SU-DHL-6 (cell line): ENCODE results near the gene GARNL3.

Experiments
- H2AFZ ChIP-seq: fragments of 200-600 bp; sonication (generic); 2 replicates; pipeline ENCODE4 v1.6.1; 2014; ENCODE audit warnings: low read depth, mild to moderate bottlenecking, moderate library complexity, mixed read lengths, antibody characterized with exemption, low read length; ENCODE audit not compliant: severe bottlenecking
- H3F3A ChIP-seq: fragments of 200-600 bp; shearing (Covaris generic); 2 replicates; pipeline ENCODE4 v1.6.0; 2016; ENCODE audit warnings: antibody characterized with exemption, mild to moderate bottlenecking; ENCODE audit not compliant: insufficient read depth
- H3K27ac ChIP-seq: fragments of 200-600 bp; sonication (generic); 2 replicates; pipeline ENCODE4 v1.5.1; 2016; ENCODE audit warnings: low read depth, mild to moderate bottlenecking, low read length, moderate library complexity, mixed read lengths
- H3K27me3 ChIP-seq: fragments of 200-600 bp; sonication (generic), shearing (Covaris generic); 2 replicates; pipeline ENCODE4 v1.6.0; 2014; ENCODE audit warnings: mild to moderate bottlenecking, low read length
- H3K36me3 ChIP-seq: fragments of 200-600 bp; sonication (generic); 2 replicates; pipeline ENCODE4 v1.6.1; 2014; ENCODE audit warnings: mild to moderate bottlenecking, low read length, mixed read lengths
- H3K4me2 ChIP-seq: fragments of 300-600, 200-600 bp; shearing (Covaris generic), sonication (generic); 2 replicates; pipeline ENCODE4 v1.6.0; 2014; ENCODE audit warnings: low read length, low read depth, mild to moderate bottlenecking; ENCODE audit not compliant: poor library complexity, severe bottlenecking
- H3K4me3 ChIP-seq: fragments of 200-600 bp; sonication (generic); 2 replicates; pipeline ENCODE4 v1.5.1; 2014; ENCODE audit warnings: antibody characterized with exemption, low read length, mild to moderate bottlenecking, mixed read lengths; ENCODE audit not compliant: insufficient read depth, poor library complexity, severe bottlenecking
- H3K79me2 ChIP-seq: fragments of 200-600 bp; sonication (generic); 2 replicates; pipeline ENCODE4 v1.6.1; 2014; ENCODE audit warnings: mild to moderate bottlenecking, low read length, moderate library complexity; ENCODE audit not compliant: insufficient read depth
- H3K9ac ChIP-seq: fragments of 200-600 bp; sonication (generic); 2 replicates; pipeline ENCODE4 v1.7.0; 2014; ENCODE audit warnings: mild to moderate bottlenecking, low read length
- H3K9me2 ChIP-seq: fragments of 200-600 bp; sonication (generic); replicated peaks from 2 replicates; pipeline ENCODE4 v1.6.1; 2014; ENCODE audit warnings: low read length; ENCODE audit not compliant: insufficient read depth
- H3K9me3 ChIP-seq: fragments of 200-600 bp; sonication (generic); 2 replicates; pipeline ENCODE4 v1.6.1; 2014; ENCODE audit warnings: low read length, mixed read lengths; ENCODE audit not compliant: insufficient read depth
- H4K20me1 ChIP-seq: fragments of 200-600 bp; sonication (generic); 2 replicates; pipeline ENCODE4 v1.6.1; 2014; ENCODE audit warnings: low read depth, mild to moderate bottlenecking, antibody characterized with exemption, low read length, moderate library complexity, mixed read lengths
- CTCF ChIP-seq: fragments of 200-600 bp; sonication (generic); IDR thresholded peaks from one replicate; pipeline ENCODE4 v1.5.1; 2017; ENCODE audit warnings: antibody characterized with exemption, mild to moderate bottlenecking, low read length, moderate library complexity; ENCODE audit not compliant: insufficient read depth, poor library complexity, severe bottlenecking
- EZH2phosphoT487 ChIP-seq: fragments of 200-600 bp; sonication (generic), shearing (Covaris generic); conservative IDR thresholded peaks from 2 replicates; pipeline ENCODE4 v1.6.1; 2018; ENCODE audit warnings: mild to moderate bottlenecking, antibody characterized with exemption, low read length, moderate library complexity, mixed read lengths

GARNL3 gene

GRCh38 chr9:127384016-127384730 is 119.6 kb downstream of the GARNL3 start:
- Histone ChIP-seq H3K79me2 (no peaks in the 10 kb centered on the region), H3K27ac (no peak overlapping the region), H3K36me3 (no peaks in the 10 kb centered on the region), H3F3A (no peaks in the 10 kb centered on the region), H3K9ac (no peak overlapping the region), H3K27me3 (no peaks in the 10 kb centered on the region), H2AFZ (no peak overlapping the region), H3K9me2 (no peaks in the 10 kb centered on the region), H3K9me3 (no peaks in the 10 kb centered on the region), H3K4me2 (no peak overlapping the region), H3K4me3 (no peak overlapping the region), H4K20me1 (no peaks in the 10 kb centered on the region)
- TF ChIP-seq CTCF (no peak), EZH2phosphoT487 (no peak)

GRCh38 chr9:127384901-127385300 is 120.3 kb downstream of the GARNL3 start:
- Histone ChIP-seq H4K20me1 (no peaks in the 10 kb centered on the region), H3K9ac (no peak overlapping the region), H3K9me2 (no peaks in the 10 kb centered on the region), H3K9me3 (no peaks in the 10 kb centered on the region), H3K4me3 (no peak overlapping the region), H3K27ac (no peak overlapping the region), H3K4me2 (no peak overlapping the region), H3K36me3 (no peaks in the 10 kb centered on the region), H3K27me3 (no peaks in the 10 kb centered on the region), H3K79me2 (no peaks in the 10 kb centered on the region), H3F3A (no peaks in the 10 kb centered on the region), H2AFZ (no peak overlapping the region)
- no peak for TF ChIP-seq CTCF

- Histone ChIP-seq H3K79me2 (no peaks in the 10 kb centered on the region), H3K36me3 (no peaks in the 10 kb centered on the region), H2AFZ (no peak overlapping the region), H3K9ac (no peak overlapping the region), H3K4me2 (no peak overlapping the region), H3K9me3 (no peaks in the 10 kb centered on the region), H3K27ac (no peak overlapping the region), H3F3A (no peaks in the 10 kb centered on the region), H3K4me3 (no peak overlapping the region), H3K9me2 (no peaks in the 10 kb centered on the region), H3K27me3 (no peaks in the 10 kb centered on the region), H4K20me1 (no peaks in the 10 kb centered on the region)
- TF ChIP-seq CTCF = no peak
- TF ChIP-seq EZH2phosphoT487 = no peak
Observed at GRCh38 chr9:127386249-127386648, 121.7 kb downstream of the GARNL3 start.
